ENCODE results near the gene CANX. TPM values are rescaled to one million over a fixed set of nuclear protein-coding genes. Genes with fewer than 3 reads are reported as not detected.

The CANX gene
- total and polyA plus RNA-seq, 2 of the 13 experiments (the other 11 are each of a cell fraction or from before 2014, with no cell fraction given), result 477 to 680 TPM

- TF ChIP-seq RFX3 (CRISPR knock-in tag; IDR thresholded peaks at IDR 0.05), result no peak
- 0 out of 4 replicates have a peak, but pooled peaks of 1 of the 2 experiments have one; percentile 8 for TF ChIP-seq ATF4 (CRISPR knock-in tag; IDR thresholded peaks at IDR 0.05)
- no peak for TF ChIP-seq SOX5 (CRISPR knock-in tag; IDR thresholded peaks at IDR 0.05; ENCODE audit: borderline replicate concordance)
- TF ChIP-seq GABPB1 (CRISPR knock-in tag; IDR thresholded peaks at IDR 0.05), result peak; percentile 94
- TF ChIP-seq RFXAP (CRISPR knock-in tag; IDR thresholded peaks at IDR 0.05; ENCODE audit: borderline replicate concordance), result peak; percentile 70; the same call in 1 of the 2 replicates
- TF ChIP-seq ZNF34 (CRISPR knock-in tag; IDR thresholded peaks at IDR 0.05; ENCODE audit: borderline replicate concordance), result peak; percentile 73; the same call in 1 of the 2 replicates
- peak; percentile 84; the same call in 1 of the 2 replicates for TF ChIP-seq DMAP1 (CRISPR knock-in tag; IDR thresholded peaks at IDR 0.05)
- TF ChIP-seq GATAD1 (CRISPR knock-in tag; IDR thresholded peaks at IDR 0.05), result no peak; the same call in 1 of the 2 replicates
- TF ChIP-seq JARID2 (CRISPR knock-in tag; IDR thresholded peaks at IDR 0.05; ENCODE audit: insufficient replicate concordance), result peak; percentile 79
- TF ChIP-seq ZMAT5 (CRISPR knock-in tag; IDR thresholded peaks at IDR 0.05; ENCODE audit: borderline replicate concordance, low read depth), result no peak
- peak; percentile 52 for TF ChIP-seq AHR (CRISPR knock-in tag; IDR thresholded peaks at IDR 0.05)
- TF ChIP-seq AKNA (CRISPR knock-in tag; IDR thresholded peaks at IDR 0.05; ENCODE audit: borderline replicate concordance), result no peak
- TF ChIP-seq ZBTB10 (CRISPR knock-in tag; IDR thresholded peaks at IDR 0.05; ENCODE audit: borderline replicate concordance), result peak; percentile 55; the same call in 1 of the 2 replicates
- no peak for TF ChIP-seq ZNF557 (CRISPR knock-in tag; IDR thresholded peaks at IDR 0.05)
- TF ChIP-seq MXI1 (IDR thresholded peaks at IDR 0.05; ENCODE audit: borderline replicate concordance, low read depth, low read length), result peak; percentile 72; the same call in 1 of the 3 replicates
- TF ChIP-seq HINFP (CRISPR knock-in tag; IDR thresholded peaks at IDR 0.05; ENCODE audit: low read depth), result no peak
- peak; percentile 27; the same call in 1 of the 2 replicates for TF ChIP-seq ZNF510 (CRISPR knock-in tag; IDR thresholded peaks at IDR 0.05; ENCODE audit: low read depth)
Measured at GRCh38 chr5:179697993-179698934, 503 bp upstream of the CANX start (continued).

Data from HepG2 (cell line).